Body of pancreas (tissue), 4 donors: Measurements from ENCODE around the gene CYP20A1. TPM values are rescaled to one million over a fixed set of nuclear protein-coding genes. Genes with fewer than 3 reads are reported as not detected.

Experiments used
- ATAC-seq: fragments of 150-250 bp; one replicate; pipeline ENCODE4 v1.9.1; 2016
- DNase-seq, 4 donors: peaks; one replicate each; pipeline ENCODE4 v3.0.0-alpha.2; 2019
- H3K27ac ChIP-seq, 4 donors: fragments of 200-600 bp; sonication (generic); 1 replicate in 3 of 4; 2 replicates in 1 of 4; pipeline versions ENCODE4 v1.5.1 to v1.6.1; 2016 to 2019; ENCODE audit warnings: mild to moderate bottlenecking in 1 of 4, mixed read lengths in 1 of 4, moderate library complexity in 1 of 4
- H3K27me3 ChIP-seq, 2 donors: fragments of 200-600 bp; sonication (generic); one replicate each; pipeline ENCODE4 v1.6.0; 2016; ENCODE audit warnings: mild to moderate bottlenecking in 1 of 2
- H3K36me3 ChIP-seq, 2 donors: fragments of 200-600 bp; sonication (generic); replicated peaks in 1 of 2; 2 replicates each; pipeline ENCODE4 v1.5.1; 2016; ENCODE audit warnings: low read depth in 2 of 2; ENCODE audit not compliant: insufficient read depth in 1 of 2
- H3K4me1 ChIP-seq: fragments of 200-600 bp; sonication (generic); one replicate; pipeline ENCODE4 v1.6.0; 2016
- H3K4me3 ChIP-seq, 2 donors: fragments of 200-600 bp; sonication (generic); 1 replicate in 1 of 2; 2 replicates in 1 of 2; pipeline ENCODE4 v1.5.1; 2016 to 2019
- H3K9me3 ChIP-seq, 3 donors: fragments of 200-600 bp; sonication (generic); 1 replicate in 2 of 3; 2 replicates in 1 of 3; pipeline ENCODE4 v1.5.1; 2016
- CTCF ChIP-seq, 7 experiments: fragments of 450-650 bp in 4 of 7; fragments of 200-600 bp in 3 of 7; sonication (generic) in 3 of 7; IDR thresholded peaks; one replicate each; pipeline ENCODE4 v1.5.1; 2016 to 2019; ENCODE audit warnings: antibody characterized with exemption in 7 of 7
- POLR2A ChIP-seq, 3 donors: fragments of 450-650 bp; IDR thresholded peaks; one replicate each; pipeline ENCODE4 v1.6.1; 2016; ENCODE audit warnings: antibody characterized with exemption in 3 of 3, mild to moderate bottlenecking in 2 of 3
- WGBS, 2 donors: methylation state at CpG; one replicate each; pipeline ENCODE4 v1.1.5; 2017; 5-methylcytosine and 5-hydroxymethylcytosine counted together
- intact Hi-C: fragments of 100-400 bp; cut with DNase I; formaldehyde crosslinking; loops from one replicate; pipeline ENCODE4 v1.15.1; 2023
- total RNA-seq, 2 donors: library from RNA; depleted of rRNA; stranded (reverse); fragments of >200 nt; gene quantifications; one replicate each; pipeline ENCODE4 v1.1.0, GENCODE V29; 2016

The CYP20A1 gene
- total RNA-seq, 2 donors from 2014 or later, result 18.9 to 21.4 TPM

GRCh38 chr2:203327582-203327900 lies 88.7 kb downstream of the CYP20A1 start:
- intact Hi-C loops, result no loop called here
- no peaks in the 10 kb centered on the region for H3K9me3 ChIP-seq
- no peaks in the 10 kb centered on the region for H3K27me3 ChIP-seq
- TF ChIP-seq POLR2A (IDR thresholded peaks at IDR 0.05) (no peak), CTCF (IDR thresholded peaks at IDR 0.05) (no peak)
- peaks cover 16% of the 10 kb centered on the region for H3K4me1 ChIP-seq
- WGBS, 2 donors, result 19% methylated on average over 7 of the region's 7 CpGs
- peak overlapping the region; percentile 54 to 84 (median 68) for H3K27ac ChIP-seq
- H3K4me3 ChIP-seq, result peak overlapping the region; percentile 47 to 98
- DNase-seq (no peak), ATAC-seq (no peak)
- no peaks in the 10 kb centered on the region for H3K36me3 ChIP-seq

GRCh38 chr2:203327901-203328759 lies 89.3 kb downstream of the CYP20A1 start, which contains the start of gene ABI2:
TSS of gene ABI2 (plus strand) at chr2:203328394. CDS start at chr2:203328515, 121 bp downstream.
- peak within 1 kb of the TSS; percentile 47 to 98 for H3K4me3 ChIP-seq
- peak within 1 kb of the TSS; percentile 54 to 84 (median 68) for H3K27ac ChIP-seq
- WGBS, 2 donors, result 0 to 1% methylated on average over 12 to 77 of the region's 98 CpGs
- intact Hi-C loops, result no loop called here
- H3K36me3 ChIP-seq, result no peaks in the 10 kb centered on the region
- no peak for TF ChIP-seq CTCF (IDR thresholded peaks at IDR 0.05)
- peak in 2 of 3 donors; percentile 44 to 46 for TF ChIP-seq POLR2A (IDR thresholded peaks at IDR 0.05)
- peaks cover 16% of the 10 kb centered on the region for H3K4me1 ChIP-seq
- H3K27me3 ChIP-seq, result no peaks in the 10 kb centered on the region
- DNase-seq, result peak; percentile 74 to 84 (median 78)
- no peaks in the 10 kb centered on the region for H3K9me3 ChIP-seq
- peak; percentile 91 for ATAC-seq

- Histone ChIP-seq H3K4me1 (peaks cover 16% of the 10 kb centered on the region), H3K9me3 (no peaks in the 10 kb centered on the region), H3K4me3 (peak overlapping the region; percentile 47 to 98), H3K36me3 (no peaks in the 10 kb centered on the region), H3K27ac (peak overlapping the region; percentile 40 to 84 (median 66)), H3K27me3 (no peaks in the 10 kb centered on the region)
- DNase-seq (peak; percentile 16 to 44 (median 18)), ATAC-seq (peak; percentile 54)
- WGBS, 2 donors, result 2 to 4% methylated on average over 18 to 31 of the region's 31 CpGs
- TF ChIP-seq POLR2A (IDR thresholded peaks at IDR 0.05) (no peak), CTCF (IDR thresholded peaks at IDR 0.05) (no peak)
- intact Hi-C loops, result no loop called here
Measured at GRCh38 chr2:203328760-203329540, 90.1 kb downstream of the CYP20A1 start.

- H3K27ac ChIP-seq, result no peak overlapping the region
- no peak for ATAC-seq
Measured at GRCh38 chr2:203330434-203330833, 91.6 kb downstream of the CYP20A1 start.

More at GRCh38 chr2:203330434-203330833, 91.6 kb downstream of the CYP20A1 start:
- no peak for DNase-seq
- Histone ChIP-seq H3K27me3 (no peaks in the 10 kb centered on the region), H3K4me3 (no peak overlapping the region), H3K4me1 (peaks cover 16% of the 10 kb centered on the region), H3K36me3 (no peaks in the 10 kb centered on the region), H3K9me3 (no peaks in the 10 kb centered on the region)
- no peak for TF ChIP-seq CTCF (IDR thresholded peaks at IDR 0.05)
- TF ChIP-seq POLR2A (IDR thresholded peaks at IDR 0.05), result no peak
- intact Hi-C loops, result no loop called here
